H1 (cell line): Measurements from ENCODE around the gene C7orf57. TPM values are rescaled to one million over a fixed set of nuclear protein-coding genes. Genes with fewer than 3 reads are reported as not detected.
A peak's percentile ranks its signal among the peaks of the same experiment; 100 is the strongest.

Source experiments
- CTCF ChIA-PET: fragments of 300-600 bp; sonication (Branson Sonifier 250); formaldehyde crosslinking; loops from one replicate; lab custom pipeline; 2021; ENCODE audit not compliant: partially characterized antibody; lab: Charles Lee
- POLR2A ChIA-PET: fragments of 300-600 bp; sonication (Branson Sonifier 250); formaldehyde crosslinking; loops from one replicate; lab custom pipeline; 2021; ENCODE audit warnings: inconsistent platforms; ENCODE audit not compliant: partially characterized antibody; lab: Charles Lee
- DNase-seq, 2 experiments: peaks; one replicate each; pipeline versions ENCODE4 v3.0.0 to v3.0.0-alpha.2; 2010 to 2022; ENCODE audit warnings: low spot score in 2 of 2, low read depth in 1 of 2, mixed read lengths in 1 of 2
- FAIRE-seq: peaks from 2 replicates; lab custom pipeline; 2011; peaks lifted over from hg19 to GRCh38; lab: Jason Lieb, UNC
- H2AFZ ChIP-seq: 2 replicates; pipeline ENCODE4 v1.8.1; 2012; ENCODE audit warnings: low read length, inconsistent platforms
- H2AK5ac ChIP-seq: 2 replicates; pipeline ENCODE4 v1.6.1; 2013; ENCODE audit warnings: low read depth, low read length
- H2BK120ac ChIP-seq: replicated peaks from 2 replicates; pipeline ENCODE3; 2013; ENCODE audit warnings: low read depth, low read length, inconsistent platforms
- H2BK12ac ChIP-seq: 2 replicates; pipeline ENCODE4 v1.6.1; 2013; ENCODE audit warnings: low read depth, low read length
- H2BK15ac ChIP-seq: 2 replicates; pipeline ENCODE4 v1.6.1; 2013; ENCODE audit warnings: low read length
- H2BK20ac ChIP-seq: 2 replicates; pipeline ENCODE4 v1.6.1; 2013; ENCODE audit warnings: low read length
- H2BK5ac ChIP-seq: 2 replicates; pipeline ENCODE4 v1.6.1; 2013; ENCODE audit warnings: low read depth, low read length
- H3K14ac ChIP-seq: 2 replicates; pipeline ENCODE4 v1.6.1; 2013; ENCODE audit warnings: inconsistent platforms; ENCODE audit not compliant: insufficient read length
- H3K18ac ChIP-seq: 2 replicates; pipeline ENCODE4 v1.6.1; 2013; ENCODE audit warnings: low read length; ENCODE audit errors: extremely low read depth
- H3K23ac ChIP-seq: 2 replicates; pipeline ENCODE4 v1.6.1; 2013; ENCODE audit warnings: inconsistent platforms; ENCODE audit not compliant: insufficient read length
- H3K23me2 ChIP-seq: 2 replicates; pipeline ENCODE4 v1.6.1; 2013; ENCODE audit warnings: low read depth, low read length
- H3K27ac ChIP-seq: 2 replicates; pipeline ENCODE4 v1.6.1; 2011; ENCODE audit warnings: low read depth, low read length, inconsistent platforms
- H3K27me3 ChIP-seq, 4 experiments: replicated peaks in 1 of 4; 1 replicate in 1 of 4; 2 replicates in 3 of 4; pipeline versions ENCODE4 v1.6.1 to v1.8.1; 2011 to 2013; ENCODE audit warnings: low read length in 3 of 4, mild to moderate bottlenecking in 3 of 4, inconsistent platforms in 2 of 4, mixed read lengths in 2 of 4, moderate library complexity in 1 of 4; ENCODE audit not compliant: control insufficient read depth in 3 of 4, insufficient read depth in 3 of 4; ENCODE audit errors: extremely low read depth in 1 of 4
- H3K36me3 ChIP-seq, 4 experiments: 2 replicates each; pipeline versions ENCODE4 v1.6.1 to v1.8.1; 2011 to 2013; ENCODE audit warnings: mild to moderate bottlenecking in 4 of 4, low read length in 3 of 4, moderate library complexity in 2 of 4, control low read depth in 1 of 4, inconsistent platforms in 1 of 4; ENCODE audit not compliant: insufficient read depth in 4 of 4, control insufficient read depth in 2 of 4
- H3K4ac ChIP-seq: replicated peaks from 2 replicates; pipeline ENCODE3; 2013; ENCODE audit warnings: low read length, low read depth, mixed read lengths, inconsistent platforms; ENCODE audit not compliant: insufficient read length
- H3K4me1 ChIP-seq, 4 experiments: replicated peaks in 1 of 4; 1 replicate in 1 of 4; 2 replicates in 3 of 4; pipeline versions ENCODE4 v1.6.1 to v1.8.1; 2011 to 2013; ENCODE audit warnings: low read length in 3 of 4, inconsistent platforms in 2 of 4, mixed read lengths in 1 of 4; ENCODE audit not compliant: insufficient read depth in 4 of 4, control insufficient read depth in 3 of 4
- H3K4me2 ChIP-seq, 2 experiments: 2 replicates each; pipeline versions ENCODE4 v1.6.1 to v1.8.1; 2011 to 2013; ENCODE audit warnings: low read depth in 2 of 2, low read length in 2 of 2, control low read depth in 1 of 2, inconsistent platforms in 1 of 2, mild to moderate bottlenecking in 1 of 2; ENCODE audit not compliant: insufficient read depth in 1 of 2
- H3K4me3 ChIP-seq, 4 experiments: fragments of 200-600, 300-600 bp in 1 of 4; sonication (generic), shearing (Covaris generic), sonication (Bioruptor Twin) in 1 of 4; 2 replicates each; pipeline versions ENCODE4 v1.5.1 to v1.8.1; 2011 to 2016; ENCODE audit warnings: low read length in 4 of 4, low read depth in 3 of 4, control low read depth in 2 of 4, inconsistent platforms in 2 of 4, mild to moderate bottlenecking in 2 of 4, mixed read lengths in 1 of 4, moderate library complexity in 1 of 4; ENCODE audit not compliant: insufficient read depth in 2 of 4; ENCODE audit errors: extremely low read depth in 1 of 4
- H3K56ac ChIP-seq: replicated peaks from 2 replicates; pipeline ENCODE3; 2013; ENCODE audit warnings: low read depth, mild to moderate bottlenecking, mixed read lengths, low read length, inconsistent platforms; ENCODE audit not compliant: insufficient read length
- H3K79me1 ChIP-seq: 2 replicates; pipeline ENCODE4 v1.6.1; 2013; ENCODE audit warnings: low read depth, low read length, control low read depth
- H3K79me2 ChIP-seq, 2 experiments: 2 replicates each; pipeline versions ENCODE4 v1.6.1 to v1.8.1; 2012 to 2013; ENCODE audit warnings: low read length in 2 of 2, mild to moderate bottlenecking in 2 of 2, inconsistent platforms in 1 of 2; ENCODE audit not compliant: insufficient read depth in 2 of 2, control insufficient read depth in 1 of 2
- H3K9ac ChIP-seq, 4 experiments: replicated peaks in 1 of 4; 1 replicate in 1 of 4; 2 replicates in 3 of 4; pipeline versions ENCODE4 v1.6.1 to v1.8.1; 2011 to 2013; ENCODE audit warnings: low read depth in 3 of 4, low read length in 3 of 4, control low read depth in 2 of 4, mild to moderate bottlenecking in 2 of 4, moderate library complexity in 2 of 4, inconsistent platforms in 1 of 4; ENCODE audit errors: extremely low read depth in 1 of 4
- H3K9me3 ChIP-seq, 2 experiments: 2 replicates each; pipeline versions ENCODE4 v1.6.1 to v1.8.1; 2012 to 2013; ENCODE audit warnings: mild to moderate bottlenecking in 2 of 2, moderate library complexity in 2 of 2, control low read depth in 1 of 2, inconsistent platforms in 1 of 2, low read depth in 1 of 2, low read length in 1 of 2, mixed read lengths in 1 of 2; ENCODE audit not compliant: insufficient read depth in 2 of 2
- H4K20me1 ChIP-seq, 2 experiments: replicated peaks in 1 of 2; 2 replicates each; pipeline versions ENCODE3 to v1.8.1; 2011 to 2013; ENCODE audit warnings: inconsistent platforms in 2 of 2, low read length in 2 of 2, mild to moderate bottlenecking in 1 of 2; ENCODE audit not compliant: insufficient read depth in 2 of 2, control insufficient read depth in 1 of 2
- H4K5ac ChIP-seq: 2 replicates; pipeline ENCODE4 v1.6.1; 2013; ENCODE audit warnings: low read length, low read depth, mixed read lengths, inconsistent platforms; ENCODE audit not compliant: insufficient read length
- H4K8ac ChIP-seq: 2 replicates; pipeline ENCODE4 v1.8.0; 2013; ENCODE audit warnings: mild to moderate bottlenecking, moderate library complexity, low read length, inconsistent platforms; ENCODE audit not compliant: insufficient read depth; ENCODE audit errors: extremely low read depth
- H4K91ac ChIP-seq: replicated peaks from 2 replicates; pipeline ENCODE3; 2013; ENCODE audit warnings: low read length, mixed read lengths, inconsistent platforms; ENCODE audit not compliant: insufficient read length
- CHD1 ChIP-seq: IDR thresholded peaks from 2 replicates; pipeline ENCODE4 v1.6.1; 2012; ENCODE audit warnings: low read depth, low read length, improper control_type of control experiment
- EP300 ChIP-seq, 2 experiments: IDR thresholded peaks; 1 replicate in 1 of 2; 2 replicates in 1 of 2; pipeline ENCODE4 v1.6.1; 2011 to 2012; ENCODE audit warnings: low read depth in 2 of 2, low read length in 2 of 2, mild to moderate bottlenecking in 2 of 2, borderline replicate concordance in 1 of 2, inconsistent platforms in 1 of 2, moderate library complexity in 1 of 2
- FOSL1 ChIP-seq: IDR thresholded peaks from 2 replicates; pipeline ENCODE4 v1.6.1; 2011; ENCODE audit warnings: mild to moderate bottlenecking, low read depth, low read length, moderate library complexity; ENCODE audit not compliant: insufficient read depth
- NANOG ChIP-seq: IDR thresholded peaks from 2 replicates; pipeline ENCODE4 v1.6.1; 2011; ENCODE audit warnings: low read length, low read depth, mild to moderate bottlenecking, inconsistent platforms; ENCODE audit not compliant: insufficient read depth, poor library complexity, severe bottlenecking
- RFX5 ChIP-seq: IDR thresholded peaks from 2 replicates; pipeline ENCODE4 v1.6.1; 2011; ENCODE audit warnings: low read depth, low read length, improper control_type of control experiment, borderline replicate concordance
- SP2 ChIP-seq: IDR thresholded peaks from 2 replicates; pipeline ENCODE4 v1.6.1; 2012; ENCODE audit warnings: mild to moderate bottlenecking, low read length, inconsistent platforms
- YY1 ChIP-seq: IDR thresholded peaks from 2 replicates; pipeline ENCODE4 v1.6.1; 2011; ENCODE audit warnings: low read depth, mild to moderate bottlenecking, low read length
- WGBS, 2 experiments: shearing (Covaris generic) in 1 of 2; methylation state at CpG; one replicate each; pipeline versions ENCODE4 v1.1.6 to v1.1.7; 2013 to 2015; ENCODE audit warnings: low lambda C conversion rate in 2 of 2, mixed read lengths in 2 of 2, inconsistent platforms in 1 of 2, low coverage in 1 of 2, missing lambda C conversion rate in 1 of 2; ENCODE audit not compliant: insufficient replicate concordance in 2 of 2, insufficient coverage in 1 of 2, insufficient read length in 1 of 2; ENCODE audit errors: extremely low coverage in 1 of 2, missing lambda C conversion rate in 1 of 2; 5-methylcytosine and 5-hydroxymethylcytosine counted together
- polyA plus RNA-seq, 7 experiments: library from polyadenylated mRNA; depleted of rRNA in 3 of 7; stranded (reverse) in 5 of 7; unstranded in 2 of 7; fragments of >200 nt in 5 of 7; fragments of 200-250 nt in 2 of 7; gene quantifications; 1 replicate in 5 of 7; 2 replicates in 1 of 7; 4 replicates in 1 of 7; pipeline versions ENCODE4 v1.2.1 to v1.2.3, GENCODE V29; 2011 to 2013; ENCODE audit warnings: missing spikeins in 2 of 7, mixed read lengths in 2 of 7
- total RNA-seq: library from RNA; stranded (reverse); fragmentation: NEBNext Ultra II Directional; extraction: Animal tissue kit (Norgen Biotek cat#: 25700); gene quantifications from 2 replicates; pipeline ENCODE4 v1.2.1, GENCODE V29; 2021
- TF ChIP-seq, protein P1 (sequence below), 3 experiments: IDR thresholded peaks; 1 replicate in 2 of 3; 2 replicates in 1 of 3; pipeline versions ENCODE4 v1.5.1 to v1.6.1; 2011; ENCODE audit warnings: low read length in 3 of 3, mild to moderate bottlenecking in 3 of 3, inconsistent platforms in 2 of 3, low read depth in 1 of 3, moderate library complexity in 1 of 3; ENCODE audit not compliant: insufficient read depth in 1 of 3; ENCODE audit errors: control extremely low read depth in 1 of 3

C7orf57 gene
- total and polyA plus RNA-seq, 2 of the 8 experiments (the other 6 are each of a cell fraction or from before 2014, with no cell fraction given): 0.08 to 0.56 TPM

DNA sequence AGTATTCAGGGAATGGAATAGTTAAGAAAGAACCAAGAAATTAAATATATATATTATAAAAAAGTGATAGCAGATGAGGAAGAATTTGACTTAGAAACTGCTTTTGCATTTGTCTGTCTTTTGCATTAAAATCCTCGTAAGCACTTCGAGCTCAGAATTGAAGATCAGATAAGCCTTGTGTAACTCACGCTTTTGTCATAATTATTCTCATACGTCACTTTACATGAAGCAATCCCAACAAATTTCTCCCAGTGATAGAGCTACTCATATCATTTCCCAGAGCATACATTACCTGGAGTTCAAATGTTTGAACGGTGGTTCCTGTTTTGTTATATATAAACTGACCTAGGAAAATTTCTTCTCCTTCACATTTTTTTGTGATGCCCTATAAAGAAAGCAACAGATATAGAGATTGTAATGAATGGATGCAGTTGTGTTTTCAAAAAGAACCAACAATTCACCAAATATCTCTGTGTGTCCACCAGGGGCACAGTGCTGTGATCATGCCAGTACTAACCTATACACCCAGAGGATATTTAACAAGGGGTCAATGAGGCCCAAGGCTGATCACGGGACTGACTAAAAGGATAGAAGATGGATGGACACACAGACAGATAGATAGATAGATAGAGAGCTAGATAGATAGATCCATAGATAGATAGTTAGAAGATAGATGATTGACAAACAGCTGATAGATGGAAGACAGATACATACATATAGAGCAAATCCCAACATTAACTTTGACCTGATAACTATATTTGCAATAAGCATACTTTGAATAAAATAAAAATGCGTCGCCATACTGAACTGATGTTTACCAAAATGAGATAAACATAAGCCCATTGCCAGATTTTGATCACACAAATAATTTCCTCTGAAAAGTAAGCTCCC lies 46.6 kb upstream of the C7orf57 start:
- Histone ChIP-seq H2AFZ (no peak overlapping the region), H3K4me3 (no peak overlapping the region), H3K18ac (no peak overlapping the region), H2BK5ac (no peak overlapping the region), H2BK12ac (no peak overlapping the region), H4K8ac (no peak overlapping the region), H3K79me1 (no peaks in the 10 kb centered on the region), H4K5ac (no peak overlapping the region), H3K56ac (no peak overlapping the region), H3K36me3 (no peaks in the 10 kb centered on the region), H2BK15ac (no peak overlapping the region), H3K23me2 (no peaks in the 10 kb centered on the region), H3K4me2 (no peak overlapping the region), H3K27me3 (no peaks in the 10 kb centered on the region), H3K4ac (no peak overlapping the region), H3K4me1 (peaks cover 0 to 5% (median 0%) of the 10 kb centered on the region in 4 experiments; a peak in 5 of 7 replicates), H2AK5ac (no peak overlapping the region), H2BK120ac (no peak overlapping the region), H3K14ac (no peak overlapping the region), H4K91ac (no peak overlapping the region), H3K23ac (no peak overlapping the region), H3K27ac (no peak overlapping the region), H3K79me2 (no peaks in the 10 kb centered on the region), H3K9me3 (no peaks in the 10 kb centered on the region), H2BK20ac (no peak overlapping the region), H4K20me1 (no peaks in the 10 kb centered on the region), H3K9ac (no peak overlapping the region)
- DNase-seq: no peak
- 93% methylated on average over 8 of the region's 8 CpGs; no CpG with 5 or more reads in 1 of the 2 experiments for WGBS, 2 experiments
- peak; percentile 28 for FAIRE-seq
- CTCF ChIA-PET: interaction anchor here (0.7 to 2.7 kb wide), 25 partner anchors 9 to 150 kb away, joined by 3 to 15 read pairs (median 3); partner anchors contain the start of gene HUS1
- POLR2A ChIA-PET: interaction anchor here (1.0 to 2.6 kb wide), 3 partner anchors 98 to 107 kb away, joined by 3 to 12 read pairs (median 4); partner anchors contain the start of gene UPP1
- TF ChIP-seq RFX5 (no peak), FOSL1 (no peak), SP2 (no peak), EP300 (IDR thresholded peaks at IDR 0.05; ENCODE audit: borderline replicate concordance in 1 of 2, low read depth in 2 of 2, low read length in 2 of 2) (no peak), CHD1 (no peak), YY1 (no peak), NANOG (no peak)
- TF ChIP-seq, protein P1, sequence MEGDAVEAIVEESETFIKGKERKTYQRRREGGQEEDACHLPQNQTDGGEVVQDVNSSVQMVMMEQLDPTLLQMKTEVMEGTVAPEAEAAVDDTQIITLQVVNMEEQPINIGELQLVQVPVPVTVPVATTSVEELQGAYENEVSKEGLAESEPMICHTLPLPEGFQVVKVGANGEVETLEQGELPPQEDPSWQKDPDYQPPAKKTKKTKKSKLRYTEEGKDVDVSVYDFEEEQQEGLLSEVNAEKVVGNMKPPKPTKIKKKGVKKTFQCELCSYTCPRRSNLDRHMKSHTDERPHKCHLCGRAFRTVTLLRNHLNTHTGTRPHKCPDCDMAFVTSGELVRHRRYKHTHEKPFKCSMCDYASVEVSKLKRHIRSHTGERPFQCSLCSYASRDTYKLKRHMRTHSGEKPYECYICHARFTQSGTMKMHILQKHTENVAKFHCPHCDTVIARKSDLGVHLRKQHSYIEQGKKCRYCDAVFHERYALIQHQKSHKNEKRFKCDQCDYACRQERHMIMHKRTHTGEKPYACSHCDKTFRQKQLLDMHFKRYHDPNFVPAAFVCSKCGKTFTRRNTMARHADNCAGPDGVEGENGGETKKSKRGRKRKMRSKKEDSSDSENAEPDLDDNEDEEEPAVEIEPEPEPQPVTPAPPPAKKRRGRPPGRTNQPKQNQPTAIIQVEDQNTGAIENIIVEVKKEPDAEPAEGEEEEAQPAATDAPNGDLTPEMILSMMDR (IDR thresholded peaks at IDR 0.05; ENCODE audit: control extremely low read depth in 1 of 3, insufficient read depth in 1 of 3, low read depth in 1 of 3, low read length in 3 of 3): peak in 2 of 3 experiments; percentile 36 to 58; a peak in 2 of 4 replicates
